ENCODE results near the gene PJA1. TPM values are rescaled to one million over a fixed set of nuclear protein-coding genes. Genes with fewer than 3 reads are reported as not detected.

PJA1 gene
- total RNA-seq, 4 donors from 2014 or later = 2.5 to 9.6 (median 7.6) TPM

GRCh38 chrX:69139516-69139915 is 25.7 kb downstream of the PJA1 start:
- H3K4me1 ChIP-seq = no peaks in the 10 kb centered on the region
- intact Hi-C loops (cut with DNase I; ENCODE audit: low total_unique reads) (loop anchor here (10.0 kb wide), 1 partner anchor 65 kb away; no protein-coding TSS in a partner anchor), in situ Hi-C loops (cut with MboI; ENCODE audit: low sequenced_read_pairs in 4 of 4) (no loop called here)
- H3K9me3 ChIP-seq = no peaks in the 10 kb centered on the region
- H3K4me3 ChIP-seq = no peak overlapping the region
- no peak for DNase-seq
- H3K27me3 ChIP-seq = no peaks in the 10 kb centered on the region
- ATAC-seq = no peak
- TF ChIP-seq POLR2A (IDR thresholded peaks at IDR 0.05) = no peak
- TF ChIP-seq CTCF (IDR thresholded peaks at IDR 0.05 in 4 of 5, conservative IDR thresholded peaks at IDR 0.05 in 1 of 5) = no peak
- no peaks in the 10 kb centered on the region for H3K36me3 ChIP-seq
- H3K27ac ChIP-seq = no peak overlapping the region

GRCh38 chrX:69138512-69138911 is 26.7 kb downstream of the PJA1 start:
- Histone ChIP-seq H3K4me3 (no peak overlapping the region), H3K36me3 (no peaks in the 10 kb centered on the region), H3K9me3 (no peaks in the 10 kb centered on the region), H3K4me1 (no peaks in the 10 kb centered on the region), H3K27me3 (no peaks in the 10 kb centered on the region), H3K27ac (no peak overlapping the region)
- ATAC-seq = no peak
- intact Hi-C loops (cut with DNase I; ENCODE audit: low total_unique reads) = loop anchor here (10.0 kb wide), 1 partner anchor 64 kb away; no protein-coding TSS in a partner anchor
- in situ Hi-C loops (cut with MboI; ENCODE audit: low sequenced_read_pairs in 4 of 4) = no loop called here
- no peak for DNase-seq
- TF ChIP-seq CTCF (IDR thresholded peaks at IDR 0.05 in 4 of 5, conservative IDR thresholded peaks at IDR 0.05 in 1 of 5) (no peak), POLR2A (IDR thresholded peaks at IDR 0.05) (no peak)

GRCh38 chrX:69138118-69138390 is 27.2 kb downstream of the PJA1 start:
- in situ Hi-C loops (cut with MboI; ENCODE audit: low sequenced_read_pairs in 4 of 4) = no loop called here
- TF ChIP-seq POLR2A (IDR thresholded peaks at IDR 0.05) (no peak), CTCF (IDR thresholded peaks at IDR 0.05 in 4 of 5, conservative IDR thresholded peaks at IDR 0.05 in 1 of 5) (no peak)
- intact Hi-C loops (cut with DNase I; ENCODE audit: low total_unique reads) = loop anchor here (10.0 kb wide), 1 partner anchor 63 kb away; no protein-coding TSS in a partner anchor
- H3K4me1 ChIP-seq = no peaks in the 10 kb centered on the region
- no peaks in the 10 kb centered on the region for H3K27me3 ChIP-seq
- H3K27ac ChIP-seq = no peak overlapping the region
- H3K9me3 ChIP-seq = no peaks in the 10 kb centered on the region
- ATAC-seq (no peak), DNase-seq (no peak)
- H3K4me3 ChIP-seq = no peak overlapping the region
- no peaks in the 10 kb centered on the region for H3K36me3 ChIP-seq

GRCh38 chrX:69137371-69138117 is 27.7 kb downstream of the PJA1 start:
- ATAC-seq (no peak), DNase-seq (peak in 1 of 2 donors; percentile 16)
- intact Hi-C loops (cut with DNase I; ENCODE audit: low total_unique reads) = loop anchor here (10.0 kb wide), 1 partner anchor 63 kb away; no protein-coding TSS in a partner anchor
- no peaks in the 10 kb centered on the region for H3K27me3 ChIP-seq
- in situ Hi-C loops (cut with MboI; ENCODE audit: low sequenced_read_pairs in 4 of 4) = no loop called here
- no peak for TF ChIP-seq CTCF (IDR thresholded peaks at IDR 0.05 in 4 of 5, conservative IDR thresholded peaks at IDR 0.05 in 1 of 5)
- TF ChIP-seq POLR2A (IDR thresholded peaks at IDR 0.05) = no peak
- H3K4me3 ChIP-seq = peak overlapping the region in 3 of 4 donors; percentile 35 to 40 (median 38)
- H3K9me3 ChIP-seq = no peaks in the 10 kb centered on the region
- peak overlapping the region; percentile 17 to 50 (median 41) for H3K27ac ChIP-seq
- H3K4me1 ChIP-seq = no peaks in the 10 kb centered on the region
- no peaks in the 10 kb centered on the region for H3K36me3 ChIP-seq

All from gastrocnemius medialis (tissue), 4 donors.